HG03045 (cell line): ENCODE data around the gene ZFP2.
"Not testable (repeated sequence)": the region's sequence is repeated elsewhere in the genome, so short reads cannot be mapped to it uniquely, and the experiment has no call there.

ENCODE experiments used
- ATAC-seq: cut with Tn5 transposase; IDR thresholded peaks from one replicate; pipeline ENCODE4 v1.9.1; 2021; ENCODE audit warnings: mild to moderate bottlenecking, moderate library complexity; ENCODE audit not compliant: unreplicated experiment

Gene ZFP2

GRCh38 chr5:178895615-178896571 lies at the start of gene ZFP2:
Gene ZFP2 (plus strand): TSS chr5:178895913. CDS start chr5:178931314, 35,401 bp downstream.
- no peak for ATAC-seq

- ATAC-seq = no peak
Measured at GRCh38 chr5:178849316-178849715, 46.4 kb upstream of the ZFP2 start.

- ATAC-seq = no peak
Measured at GRCh38 chr5:178851951-178852350, 43.8 kb upstream of the ZFP2 start.

GRCh38 chr5:178854284-178854683 lies 41.4 kb upstream of the ZFP2 start:
- no peak for ATAC-seq

- peak; percentile 98 for ATAC-seq
Measured at GRCh38 chr5:178859625-178860521, 35.8 kb upstream of the ZFP2 start, which contains the start of gene ZNF354B. Gene ZNF354B (plus strand): TSS chr5:178859953. CDS start chr5:178861048, 1,095 bp downstream.

- not testable (repeated sequence) for ATAC-seq
Measured at GRCh38 chr5:178860615-178861014, 35.1 kb upstream of the ZFP2 start.

GRCh38 chr5:178861627-178862026 lies 34.1 kb upstream of the ZFP2 start:
- no peak for ATAC-seq

- no peak for ATAC-seq
Measured at GRCh38 chr5:178866946-178867345, 28.8 kb upstream of the ZFP2 start.

GRCh38 chr5:178869577-178869976 lies 26.1 kb upstream of the ZFP2 start:
- no peak for ATAC-seq

- ATAC-seq = no peak
Measured at GRCh38 chr5:178870411-178870810, 25.3 kb upstream of the ZFP2 start.

GRCh38 chr5:178872302-178872701 lies 23.4 kb upstream of the ZFP2 start:
- ATAC-seq = no peak

- ATAC-seq = not testable (repeated sequence)
Measured at GRCh38 chr5:178883115-178883694, 12.5 kb upstream of the ZFP2 start.

GRCh38 chr5:178883815-178884430 lies 11.8 kb upstream of the ZFP2 start:
- no peak for ATAC-seq

GRCh38 chr5:178899289-178899688 lies 3.6 kb downstream of the ZFP2 start:
- no peak for ATAC-seq

- no peak for ATAC-seq
Measured at GRCh38 chr5:178902849-178903248, 7.1 kb downstream of the ZFP2 start.

- no peak for ATAC-seq
Measured at GRCh38 chr5:178931846-178932760, 36.4 kb downstream of the ZFP2 start.

GRCh38 chr5:178940569-178941360 lies 45.1 kb downstream of the ZFP2 start, which contains the start of gene ZNF454:
Gene ZNF454 (plus strand): TSS chr5:178941198. CDS start chr5:178942792, 1,594 bp downstream.
- no peak for ATAC-seq

GRCh38 chr5:178941361-178941760 lies 45.6 kb downstream of the ZFP2 start:
- ATAC-seq = no peak
